Neutrophil (primary cell): ENCODE data around the gene CBLB.

Experiments
- H3K27ac ChIP-seq: fragments of 200-600 bp; sonication (generic); 2 replicates; pipeline ENCODE4 v1.5.1; 2016; ENCODE audit warnings: mild to moderate bottlenecking, moderate library complexity
- H3K27me3 ChIP-seq: fragments of 200-600 bp; sonication (generic); 2 replicates; pipeline ENCODE4 v1.6.0; 2016; ENCODE audit warnings: mild to moderate bottlenecking
- H3K36me3 ChIP-seq: fragments of 200-600 bp; sonication (generic); 2 replicates; pipeline ENCODE4 v1.5.1; 2017
- H3K4me1 ChIP-seq, 2 experiments: fragments of 200-600 bp in 1 of 2; sonication (generic) in 1 of 2; 1 replicate in 1 of 2; 2 replicates in 1 of 2; pipeline versions ENCODE4 v1.5.1 to v1.6.1; 2013 to 2016; ENCODE audit warnings: low read depth in 1 of 2, low read length in 1 of 2, mild to moderate bottlenecking in 1 of 2, moderate library complexity in 1 of 2; ENCODE audit not compliant: control insufficient read depth in 1 of 2, insufficient read depth in 1 of 2
- H3K4me3 ChIP-seq, 2 experiments: fragments of 200-600 bp in 1 of 2; sonication (generic) in 1 of 2; 1 replicate in 1 of 2; 2 replicates in 1 of 2; pipeline ENCODE4 v1.5.1; 2013 to 2016; ENCODE audit warnings: low read depth in 1 of 2, low read length in 1 of 2, mild to moderate bottlenecking in 1 of 2, moderate library complexity in 1 of 2
- H3K9me3 ChIP-seq: fragments of 200-600 bp; sonication (generic); 2 replicates; pipeline ENCODE4 v1.5.1; 2016
- TF ChIP-seq, protein P1 (sequence below): fragments of 200-600 bp; sonication (generic); IDR thresholded peaks from 2 replicates; pipeline ENCODE4 v1.5.1; 2016; ENCODE audit warnings: antibody characterized with exemption

CBLB gene

DNA sequence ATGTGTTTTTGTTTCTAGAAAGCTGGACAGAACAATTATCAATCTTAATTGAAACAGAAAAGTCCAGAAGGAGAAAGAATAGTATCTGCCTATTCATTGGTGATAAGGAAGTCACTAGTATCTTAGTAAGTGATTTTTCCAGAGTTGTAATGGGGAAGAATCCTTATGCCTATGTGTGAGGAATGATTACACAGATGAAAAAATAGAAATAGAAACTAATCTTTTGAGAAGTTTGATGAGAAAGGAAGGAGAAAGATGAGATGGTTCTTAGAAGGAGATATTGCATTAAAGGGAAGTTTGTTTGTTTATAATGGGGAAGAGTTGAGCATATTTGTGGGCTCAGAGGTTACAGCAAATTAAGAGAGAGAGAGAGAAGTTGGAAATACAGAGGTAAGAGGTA lies 42.7 kb upstream of the CBLB start:
- H3K9me3 ChIP-seq, result no peaks in the 10 kb centered on the region
- peaks cover 4 to 14% of the 10 kb centered on the region in 2 experiments for H3K4me1 ChIP-seq
- no peaks in the 10 kb centered on the region for H3K36me3 ChIP-seq
- no peak overlapping the region for H3K27ac ChIP-seq
- TF ChIP-seq, protein P1, sequence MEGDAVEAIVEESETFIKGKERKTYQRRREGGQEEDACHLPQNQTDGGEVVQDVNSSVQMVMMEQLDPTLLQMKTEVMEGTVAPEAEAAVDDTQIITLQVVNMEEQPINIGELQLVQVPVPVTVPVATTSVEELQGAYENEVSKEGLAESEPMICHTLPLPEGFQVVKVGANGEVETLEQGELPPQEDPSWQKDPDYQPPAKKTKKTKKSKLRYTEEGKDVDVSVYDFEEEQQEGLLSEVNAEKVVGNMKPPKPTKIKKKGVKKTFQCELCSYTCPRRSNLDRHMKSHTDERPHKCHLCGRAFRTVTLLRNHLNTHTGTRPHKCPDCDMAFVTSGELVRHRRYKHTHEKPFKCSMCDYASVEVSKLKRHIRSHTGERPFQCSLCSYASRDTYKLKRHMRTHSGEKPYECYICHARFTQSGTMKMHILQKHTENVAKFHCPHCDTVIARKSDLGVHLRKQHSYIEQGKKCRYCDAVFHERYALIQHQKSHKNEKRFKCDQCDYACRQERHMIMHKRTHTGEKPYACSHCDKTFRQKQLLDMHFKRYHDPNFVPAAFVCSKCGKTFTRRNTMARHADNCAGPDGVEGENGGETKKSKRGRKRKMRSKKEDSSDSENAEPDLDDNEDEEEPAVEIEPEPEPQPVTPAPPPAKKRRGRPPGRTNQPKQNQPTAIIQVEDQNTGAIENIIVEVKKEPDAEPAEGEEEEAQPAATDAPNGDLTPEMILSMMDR, result no peak
- H3K4me3 ChIP-seq, result no peak overlapping the region
- no peaks in the 10 kb centered on the region for H3K27me3 ChIP-seq

GRCh38 chr3:105907777-105908176 lies 39.0 kb upstream of the CBLB start:
- no peak overlapping the region for H3K4me3 ChIP-seq
- H3K9me3 ChIP-seq, result no peaks in the 10 kb centered on the region
- H3K36me3 ChIP-seq, result no peaks in the 10 kb centered on the region
- no peak overlapping the region for H3K27ac ChIP-seq
- H3K27me3 ChIP-seq, result no peaks in the 10 kb centered on the region
- H3K4me1 ChIP-seq, result peaks cover 4 to 14% of the 10 kb centered on the region in 2 experiments
- TF ChIP-seq, protein P1, result no peak

DNA sequence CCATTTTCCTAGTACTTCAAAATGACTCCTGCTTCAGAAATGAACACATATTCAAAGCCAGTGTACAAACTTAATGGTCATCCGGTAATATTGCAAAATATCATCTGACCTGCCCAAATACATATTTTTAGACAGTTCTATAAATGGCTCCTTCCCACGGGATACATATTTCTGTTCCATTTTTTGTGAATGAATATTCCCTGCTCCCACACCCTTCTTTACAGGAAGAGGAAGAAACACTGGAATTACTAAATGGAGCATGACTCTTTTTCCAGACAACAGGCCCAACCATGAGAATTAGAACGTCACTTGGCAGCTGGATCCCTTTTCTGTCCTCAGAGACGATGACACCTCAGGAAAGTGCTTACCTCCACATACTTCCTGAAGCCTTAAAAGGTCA lies 38.0 kb upstream of the CBLB start:
- TF ChIP-seq, protein P1, result no peak
- Histone ChIP-seq H3K27ac (no peak overlapping the region), H3K4me3 (no peak overlapping the region), H3K27me3 (no peaks in the 10 kb centered on the region), H3K9me3 (no peaks in the 10 kb centered on the region), H3K4me1 (peaks cover 4 to 14% of the 10 kb centered on the region in 2 experiments), H3K36me3 (no peaks in the 10 kb centered on the region)

DNA sequence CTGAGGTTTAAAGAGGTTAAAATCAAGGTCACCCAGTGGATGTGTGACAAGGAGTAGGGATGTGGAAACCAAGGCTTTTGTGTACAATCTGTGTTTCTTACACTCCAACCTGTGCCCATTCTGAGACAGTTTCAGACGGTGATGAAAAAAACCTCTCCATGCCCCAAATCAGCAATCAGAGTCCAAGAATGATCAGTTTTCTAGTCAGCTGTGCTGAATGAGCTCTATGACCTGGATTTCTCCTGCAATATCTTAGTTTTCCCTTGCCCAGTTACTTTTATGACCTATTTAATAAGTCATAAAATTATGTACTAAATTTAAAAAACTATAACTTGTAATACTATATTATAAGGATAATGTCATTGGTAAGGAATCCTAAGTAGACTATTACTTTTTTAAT lies 37.5 kb upstream of the CBLB start:
- TF ChIP-seq, protein P1, result no peak
- H3K27ac ChIP-seq, result no peak overlapping the region

GRCh38 chr3:105905328-105905727 lies 36.5 kb upstream of the CBLB start:
- H3K4me3 ChIP-seq, result no peak overlapping the region
- TF ChIP-seq, protein P1, result no peak
- no peaks in the 10 kb centered on the region for H3K9me3 ChIP-seq
- H3K27me3 ChIP-seq, result no peaks in the 10 kb centered on the region
- no peaks in the 10 kb centered on the region for H3K36me3 ChIP-seq
- H3K27ac ChIP-seq, result no peak overlapping the region
- H3K4me1 ChIP-seq, result peaks cover 4 to 14% of the 10 kb centered on the region in 2 experiments

More for the DNA sequence above, 37.5 kb upstream of the CBLB start:
- Histone ChIP-seq H3K36me3 (no peaks in the 10 kb centered on the region), H3K4me1 (peaks cover 4 to 14% of the 10 kb centered on the region in 2 experiments), H3K27me3 (no peaks in the 10 kb centered on the region), H3K4me3 (no peak overlapping the region), H3K9me3 (no peaks in the 10 kb centered on the region)
